ENCODE data around the gene NXPH4. TPM values are rescaled to one million over a fixed set of nuclear protein-coding genes. Genes with fewer than 3 reads are reported as not detected.

NXPH4 gene
- total RNA-seq, 1 donor from 2014 or later: 0.53 TPM

- FAIRE-seq (no peak), DNase-seq (ENCODE audit: low read depth) (no peak)
- Histone ChIP-seq H3K27me3 (ENCODE audit: control insufficient read depth, insufficient read depth, low read length) (peaks cover 50% of the 10 kb centered on the region), H3K36me3 (ENCODE audit: control insufficient read depth, insufficient read depth, low read length) (no peaks in the 10 kb centered on the region), H3K4me3 (ENCODE audit: low read depth, low read length) (no peak overlapping the region)
- TF ChIP-seq, protein P1, sequence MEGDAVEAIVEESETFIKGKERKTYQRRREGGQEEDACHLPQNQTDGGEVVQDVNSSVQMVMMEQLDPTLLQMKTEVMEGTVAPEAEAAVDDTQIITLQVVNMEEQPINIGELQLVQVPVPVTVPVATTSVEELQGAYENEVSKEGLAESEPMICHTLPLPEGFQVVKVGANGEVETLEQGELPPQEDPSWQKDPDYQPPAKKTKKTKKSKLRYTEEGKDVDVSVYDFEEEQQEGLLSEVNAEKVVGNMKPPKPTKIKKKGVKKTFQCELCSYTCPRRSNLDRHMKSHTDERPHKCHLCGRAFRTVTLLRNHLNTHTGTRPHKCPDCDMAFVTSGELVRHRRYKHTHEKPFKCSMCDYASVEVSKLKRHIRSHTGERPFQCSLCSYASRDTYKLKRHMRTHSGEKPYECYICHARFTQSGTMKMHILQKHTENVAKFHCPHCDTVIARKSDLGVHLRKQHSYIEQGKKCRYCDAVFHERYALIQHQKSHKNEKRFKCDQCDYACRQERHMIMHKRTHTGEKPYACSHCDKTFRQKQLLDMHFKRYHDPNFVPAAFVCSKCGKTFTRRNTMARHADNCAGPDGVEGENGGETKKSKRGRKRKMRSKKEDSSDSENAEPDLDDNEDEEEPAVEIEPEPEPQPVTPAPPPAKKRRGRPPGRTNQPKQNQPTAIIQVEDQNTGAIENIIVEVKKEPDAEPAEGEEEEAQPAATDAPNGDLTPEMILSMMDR (IDR thresholded peaks at IDR 0.05; ENCODE audit: insufficient read depth, low read length, severe bottlenecking): no peak
Measured at GRCh38 chr12:57218030-57218853, 1.6 kb downstream of the NXPH4 start.

DNA sequence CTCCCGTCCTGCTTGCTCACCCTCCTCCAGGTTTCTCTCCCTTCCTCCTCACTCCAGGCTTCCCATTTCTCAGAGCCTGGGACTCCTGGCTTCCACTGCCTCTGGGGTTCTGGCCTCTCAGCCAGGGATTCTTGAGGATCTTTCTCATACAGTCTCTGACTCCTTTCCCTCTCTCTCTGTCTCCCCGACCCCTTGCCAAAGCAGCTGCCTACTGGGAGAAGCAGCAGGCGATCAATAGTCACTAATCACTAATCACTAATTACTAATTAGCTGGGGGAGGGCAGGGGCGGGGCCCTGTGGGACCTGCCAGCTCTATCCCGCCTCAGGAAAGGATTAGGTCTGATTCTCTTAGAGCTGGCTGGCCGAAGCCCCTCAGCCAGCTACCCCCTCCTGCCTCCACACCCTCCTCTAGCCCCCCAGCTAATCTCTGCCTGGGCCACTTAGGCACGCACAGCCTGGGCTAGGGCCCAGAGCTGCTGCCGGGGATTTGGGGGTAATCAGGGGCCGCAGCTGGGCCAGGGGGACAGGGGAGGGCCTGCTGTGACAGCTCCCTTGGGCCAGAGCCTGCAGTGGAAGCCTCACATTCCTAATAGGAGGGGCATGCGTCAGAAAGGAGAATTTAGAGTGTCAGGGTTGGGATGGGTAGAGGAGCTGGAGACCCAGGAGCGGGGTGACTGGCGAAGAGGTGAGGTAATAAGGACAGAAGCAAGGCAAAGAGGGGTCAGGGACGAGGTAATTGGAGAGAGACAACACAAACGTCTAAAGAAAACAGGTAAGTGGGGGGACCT lies 2.8 kb downstream of the NXPH4 start:
- Histone ChIP-seq H3K36me3 (ENCODE audit: control insufficient read depth, insufficient read depth, low read length) (no peaks in the 10 kb centered on the region), H3K4me3 (ENCODE audit: low read depth, low read length) (no peak overlapping the region), H3K27me3 (ENCODE audit: control insufficient read depth, insufficient read depth, low read length) (peaks cover 55% of the 10 kb centered on the region)
- FAIRE-seq (no peak), DNase-seq (ENCODE audit: low read depth) (no peak)
- TF ChIP-seq, protein P1 (IDR thresholded peaks at IDR 0.05; ENCODE audit: insufficient read depth, low read length, severe bottlenecking): no peak

GRCh38 chr12:57219993-57220754 lies 3.6 kb downstream of the NXPH4 start:
- FAIRE-seq: no peak
- no peak for DNase-seq (ENCODE audit: low read depth)
- peaks cover 55% of the 10 kb centered on the region for H3K27me3 ChIP-seq (ENCODE audit: control insufficient read depth, insufficient read depth, low read length)
- TF ChIP-seq, protein P1 (IDR thresholded peaks at IDR 0.05; ENCODE audit: insufficient read depth, low read length, severe bottlenecking): no peak
- no peak overlapping the region for H3K4me3 ChIP-seq (ENCODE audit: low read depth, low read length)
- H3K36me3 ChIP-seq (ENCODE audit: control insufficient read depth, insufficient read depth, low read length): no peaks in the 10 kb centered on the region

DNA sequence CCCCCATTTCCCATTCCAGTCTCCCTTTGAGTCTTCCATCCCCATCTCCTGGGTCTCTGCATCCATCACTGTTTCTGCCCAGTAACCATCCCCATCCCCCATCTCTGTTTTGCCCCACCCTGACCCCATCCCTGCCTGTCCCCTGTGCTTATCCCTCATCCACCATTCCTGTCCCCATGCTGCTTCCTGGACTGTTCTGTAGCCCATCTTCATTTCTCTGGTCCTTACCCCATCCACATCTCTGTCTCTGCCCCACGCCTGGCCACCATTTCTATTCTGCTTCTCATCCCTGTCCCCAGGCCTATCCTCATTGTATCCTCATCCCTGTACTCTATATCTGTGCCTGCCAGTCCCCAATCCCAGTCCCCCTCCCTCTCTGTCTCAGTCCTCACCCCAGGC lies 4.2 kb downstream of the NXPH4 start:
- no peak for FAIRE-seq
- TF ChIP-seq, protein P1 (IDR thresholded peaks at IDR 0.05; ENCODE audit: insufficient read depth, low read length, severe bottlenecking): no peak
- H3K4me3 ChIP-seq (ENCODE audit: low read depth, low read length): no peak overlapping the region
- no peaks in the 10 kb centered on the region for H3K36me3 ChIP-seq (ENCODE audit: control insufficient read depth, insufficient read depth, low read length)
- no peak for DNase-seq (ENCODE audit: low read depth)
- peaks cover 57% of the 10 kb centered on the region for H3K27me3 ChIP-seq (ENCODE audit: control insufficient read depth, insufficient read depth, low read length)

- Histone ChIP-seq H3K4me3 (ENCODE audit: low read depth, low read length) (no peak overlapping the region), H3K27me3 (ENCODE audit: control insufficient read depth, insufficient read depth, low read length) (peaks cover 58% of the 10 kb centered on the region), H3K36me3 (ENCODE audit: control insufficient read depth, insufficient read depth, low read length) (no peaks in the 10 kb centered on the region)
- no peak for FAIRE-seq
- no peak for DNase-seq (ENCODE audit: low read depth)
- TF ChIP-seq, protein P1 (IDR thresholded peaks at IDR 0.05; ENCODE audit: insufficient read depth, low read length, severe bottlenecking): no peak
Measured at GRCh38 chr12:57221169-57221917, 4.7 kb downstream of the NXPH4 start.

Data from bronchial epithelial cell (primary cell).